Measurements from ENCODE around the gene VEZF1. TPM values are rescaled to one million over a fixed set of nuclear protein-coding genes. Genes with fewer than 3 reads are reported as not detected.
A peak's percentile ranks its signal among the peaks of the same experiment; 100 is the strongest.

The VEZF1 gene
- total and polyA plus RNA-seq, 9 donors, result 31.6 to 83.5 (median 71.7) TPM

DNA sequence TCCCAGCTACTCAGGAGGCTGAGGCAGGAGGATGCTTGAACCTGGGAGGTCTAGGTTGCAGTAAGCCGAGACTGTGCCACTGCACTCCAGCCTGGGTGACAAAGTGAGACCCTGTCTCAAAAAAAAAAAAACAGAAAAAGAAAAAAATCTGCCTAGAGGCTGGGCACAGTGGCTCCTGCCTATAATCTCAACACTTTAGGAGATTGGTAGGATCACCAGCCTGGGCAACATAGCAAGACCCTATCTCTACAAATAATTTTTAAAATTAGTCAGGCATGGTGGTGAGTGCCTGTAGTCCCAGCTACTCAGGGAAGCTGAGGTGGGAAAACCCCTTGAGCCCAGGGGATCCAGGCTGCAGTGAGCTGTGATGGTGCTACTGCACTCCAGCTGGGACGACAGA lies 50.6 kb downstream of the VEZF1 start:
- Histone ChIP-seq H3K27ac (peak overlapping the region in 1 of 2 donors; percentile 90), H3K9me3 (no peaks in the 10 kb centered on the region), H3K4me1 (ENCODE audit: insufficient read depth) (peaks cover 12% of the 10 kb centered on the region), H3K36me3 (no peaks in the 10 kb centered on the region), H3K27me3 (no peaks in the 10 kb centered on the region), H3K4me3 (no peak overlapping the region)
- intact Hi-C loops (cut with DNase I), result loop anchor here in 2 of 4 donors (5.0 to 10.0 kb wide), 2 partner anchors 40 to 53 kb away; no protein-coding TSS in a partner anchor
- TF ChIP-seq EP300 (IDR thresholded peaks at IDR 0.05) (no peak), POLR2A (IDR thresholded peaks at IDR 0.05) (no peak)
- TF ChIP-seq, protein P1, sequence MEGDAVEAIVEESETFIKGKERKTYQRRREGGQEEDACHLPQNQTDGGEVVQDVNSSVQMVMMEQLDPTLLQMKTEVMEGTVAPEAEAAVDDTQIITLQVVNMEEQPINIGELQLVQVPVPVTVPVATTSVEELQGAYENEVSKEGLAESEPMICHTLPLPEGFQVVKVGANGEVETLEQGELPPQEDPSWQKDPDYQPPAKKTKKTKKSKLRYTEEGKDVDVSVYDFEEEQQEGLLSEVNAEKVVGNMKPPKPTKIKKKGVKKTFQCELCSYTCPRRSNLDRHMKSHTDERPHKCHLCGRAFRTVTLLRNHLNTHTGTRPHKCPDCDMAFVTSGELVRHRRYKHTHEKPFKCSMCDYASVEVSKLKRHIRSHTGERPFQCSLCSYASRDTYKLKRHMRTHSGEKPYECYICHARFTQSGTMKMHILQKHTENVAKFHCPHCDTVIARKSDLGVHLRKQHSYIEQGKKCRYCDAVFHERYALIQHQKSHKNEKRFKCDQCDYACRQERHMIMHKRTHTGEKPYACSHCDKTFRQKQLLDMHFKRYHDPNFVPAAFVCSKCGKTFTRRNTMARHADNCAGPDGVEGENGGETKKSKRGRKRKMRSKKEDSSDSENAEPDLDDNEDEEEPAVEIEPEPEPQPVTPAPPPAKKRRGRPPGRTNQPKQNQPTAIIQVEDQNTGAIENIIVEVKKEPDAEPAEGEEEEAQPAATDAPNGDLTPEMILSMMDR (IDR thresholded peaks at IDR 0.05), result no peak
- WGBS, 3 donors, result 94 to 97% (median 97%) methylated on average over 2 of the region's 2 CpGs
- no peak for DNase-seq

DNA sequence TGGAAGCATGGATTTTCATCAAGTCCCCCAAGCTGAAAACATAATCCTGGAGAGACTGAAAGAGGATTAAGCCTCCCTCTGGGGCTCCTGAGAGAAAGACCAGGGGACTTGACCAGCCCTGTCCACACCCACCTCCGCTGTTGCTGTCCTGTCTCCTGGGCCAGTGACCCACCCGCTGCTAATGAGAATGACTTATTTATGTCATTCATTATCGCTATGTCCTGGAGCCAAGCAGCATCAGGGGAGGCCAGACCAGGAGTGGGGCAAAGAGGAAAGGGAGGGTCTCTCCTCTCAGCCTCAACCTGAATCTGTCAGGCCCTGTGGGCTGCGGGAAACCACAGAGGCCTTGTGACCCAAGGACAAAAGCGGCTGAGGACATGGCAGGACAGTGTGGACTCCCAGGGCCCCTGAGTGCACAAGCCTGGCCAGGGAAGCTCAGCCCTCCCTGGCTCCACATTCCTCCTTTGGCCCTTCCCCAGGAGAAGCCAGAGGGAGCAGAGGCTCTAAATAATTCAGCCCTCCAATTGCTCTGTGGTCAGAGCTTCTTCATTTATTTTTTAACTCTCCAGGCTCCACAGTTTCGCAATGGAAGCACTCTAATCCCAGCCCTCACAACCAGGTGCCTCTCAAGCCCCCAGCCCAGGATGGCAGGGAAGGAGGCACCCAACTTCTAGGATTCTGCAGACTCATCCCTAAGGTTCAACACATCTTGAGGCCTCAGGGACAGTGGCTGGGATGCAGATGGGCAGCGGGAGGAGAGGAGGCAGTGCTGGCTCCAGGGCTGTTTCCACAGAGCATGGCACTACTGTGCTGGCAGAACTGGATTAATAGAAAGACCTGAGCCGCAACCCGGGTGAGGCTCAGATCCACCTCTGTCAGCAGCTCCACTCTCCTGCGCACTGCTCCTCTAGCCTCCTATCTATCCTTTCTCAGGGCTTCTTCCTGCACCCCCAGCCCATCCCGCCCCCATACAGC lies 51.9 kb downstream of the VEZF1 start:
- H3K4me1 ChIP-seq (ENCODE audit: insufficient read depth), result peaks cover 12% of the 10 kb centered on the region
- intact Hi-C loops (cut with DNase I), result loop anchor here in 2 of 4 donors (5.0 to 10.0 kb wide), 2 partner anchors 39 to 51 kb away; no protein-coding TSS in a partner anchor
- no peaks in the 10 kb centered on the region for H3K9me3 ChIP-seq
- H3K27ac ChIP-seq, result peak overlapping the region; percentile 4 to 90
- H3K27me3 ChIP-seq, result no peaks in the 10 kb centered on the region
- no peaks in the 10 kb centered on the region for H3K36me3 ChIP-seq
- TF ChIP-seq EP300 (IDR thresholded peaks at IDR 0.05) (no peak), POLR2A (IDR thresholded peaks at IDR 0.05) (no peak)
- TF ChIP-seq, protein P1 (IDR thresholded peaks at IDR 0.05), result no peak
- DNase-seq, result peak; percentile 48 to 72 (median 59)
- no peak overlapping the region for H3K4me3 ChIP-seq
- WGBS, 3 donors, result 36 to 42% (median 40%) methylated on average over 11 of the region's 11 CpGs

DNA sequence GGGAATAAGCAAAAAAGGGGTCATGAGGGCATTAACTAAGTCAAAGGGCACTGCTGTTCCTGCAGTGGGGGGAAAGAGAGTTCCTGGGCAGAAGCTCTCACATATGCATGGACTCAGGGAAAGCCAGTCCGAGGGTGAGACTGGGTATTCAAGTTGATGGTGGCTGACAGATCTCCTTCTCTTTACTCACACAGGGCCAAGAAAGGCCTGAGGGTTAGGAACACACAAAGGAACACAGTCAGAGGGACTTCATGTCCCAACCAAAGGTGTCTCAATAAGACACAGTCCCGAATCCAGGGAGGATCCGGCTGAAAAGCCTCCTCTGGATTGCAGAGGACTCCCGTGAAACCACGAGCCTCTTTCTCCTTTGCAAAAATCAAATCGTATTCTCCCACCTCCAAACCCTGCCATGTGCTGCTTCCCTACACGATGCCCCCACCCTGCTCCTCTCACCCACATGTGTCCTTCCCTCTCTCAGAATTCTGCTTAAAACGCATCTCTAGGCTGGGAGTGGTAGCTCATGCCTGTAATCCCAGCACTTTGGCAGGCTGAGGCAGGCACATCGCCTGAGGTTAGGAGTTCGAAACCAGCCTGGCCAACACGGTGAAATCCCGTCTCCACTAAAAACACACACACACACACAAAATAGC lies 56.4 kb downstream of the VEZF1 start:
- Histone ChIP-seq H3K27ac (no peak overlapping the region), H3K9me3 (no peaks in the 10 kb centered on the region), H3K4me3 (no peak overlapping the region), H3K36me3 (no peaks in the 10 kb centered on the region), H3K4me1 (ENCODE audit: insufficient read depth) (peaks cover 12% of the 10 kb centered on the region), H3K27me3 (no peaks in the 10 kb centered on the region)
- no peak for DNase-seq
- TF ChIP-seq EP300 (IDR thresholded peaks at IDR 0.05) (no peak), POLR2A (IDR thresholded peaks at IDR 0.05) (no peak)
- TF ChIP-seq, protein P1 (IDR thresholded peaks at IDR 0.05), result no peak
- intact Hi-C loops (cut with DNase I), result loop anchor here in 1 of 4 donors (10.0 kb wide), 1 partner anchor 47 kb away; no protein-coding TSS in a partner anchor
- 87 to 89% (median 87%) methylated on average over 12 of the region's 12 CpGs for WGBS, 3 donors

DNA sequence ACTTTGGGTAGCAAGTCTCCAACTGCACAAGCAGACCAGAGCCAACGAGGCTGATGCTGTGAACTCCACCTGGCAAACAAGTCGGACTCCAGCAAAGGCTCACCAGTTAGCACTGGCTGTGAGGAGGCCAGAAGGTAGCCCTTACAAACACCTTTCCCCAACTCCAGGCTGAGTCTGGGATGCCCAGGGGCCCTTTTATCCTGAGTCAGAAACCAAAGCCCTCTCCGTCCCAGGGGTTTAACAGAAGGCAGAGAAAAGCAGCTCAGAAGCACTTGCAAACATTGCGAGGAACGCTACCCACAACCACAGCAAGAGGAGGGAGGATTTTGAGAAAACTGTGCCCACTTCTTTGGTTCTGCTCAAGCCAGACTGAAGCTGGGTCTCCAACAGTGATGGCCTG lies 57.8 kb downstream of the VEZF1 start:
- H3K4me1 ChIP-seq (ENCODE audit: insufficient read depth), result peaks cover 2% of the 10 kb centered on the region
- no peaks in the 10 kb centered on the region for H3K36me3 ChIP-seq
- TF ChIP-seq EP300 (IDR thresholded peaks at IDR 0.05), result no peak
- H3K4me3 ChIP-seq, result no peak overlapping the region
- intact Hi-C loops (cut with DNase I), result loop anchor here in 1 of 4 donors (10.0 kb wide), 1 partner anchor 45 kb away; no protein-coding TSS in a partner anchor
- H3K9me3 ChIP-seq, result no peaks in the 10 kb centered on the region
- DNase-seq, result no peak
- no peaks in the 10 kb centered on the region for H3K27me3 ChIP-seq
- no peak overlapping the region for H3K27ac ChIP-seq
- 87 to 95% (median 95%) methylated on average over 5 of the region's 5 CpGs for WGBS, 3 donors

Measured in ovary (tissue), 9 donors.